Measurements from ENCODE around the gene TACO1.

TACO1 gene

GRCh38 chr17:63649813-63650212, 49.1 kb downstream of the TACO1 start:
- H3K4me3 ChIP-seq (ENCODE audit: insufficient read depth, low read depth, low read length), result no peak overlapping the region
- no peaks in the 10 kb centered on the region for H3K9me3 ChIP-seq (ENCODE audit: control insufficient read depth, low read length)
- no peak overlapping the region for H3K27ac ChIP-seq (ENCODE audit: insufficient read depth, low read depth, low read length, poor library complexity, severe bottlenecking)
- peaks cover 4% of the 10 kb centered on the region for H3K36me3 ChIP-seq (ENCODE audit: control insufficient read depth, insufficient read depth, low read length)
- no peaks in the 10 kb centered on the region for H3K27me3 ChIP-seq (ENCODE audit: control insufficient read depth, insufficient read depth, low read length, poor library complexity, severe bottlenecking)
- WGBS, 2 experiments, result 100% methylated on average over 1 of the region's 1 CpG
- H3K4me1 ChIP-seq (ENCODE audit: control insufficient read depth, insufficient read depth, low read length), result peaks cover 4% of the 10 kb centered on the region

GRCh38 chr17:63652106-63652505, 51.4 kb downstream of the TACO1 start:
- peaks cover 4% of the 10 kb centered on the region for H3K36me3 ChIP-seq (ENCODE audit: control insufficient read depth, insufficient read depth, low read length)
- H3K4me1 ChIP-seq (ENCODE audit: control insufficient read depth, insufficient read depth, low read length), result peaks cover 2% of the 10 kb centered on the region
- H3K27me3 ChIP-seq (ENCODE audit: control insufficient read depth, insufficient read depth, low read length, poor library complexity, severe bottlenecking), result no peaks in the 10 kb centered on the region
- no peak overlapping the region for H3K27ac ChIP-seq (ENCODE audit: insufficient read depth, low read depth, low read length, poor library complexity, severe bottlenecking)
- H3K9me3 ChIP-seq (ENCODE audit: control insufficient read depth, low read length), result no peaks in the 10 kb centered on the region
- no peak overlapping the region for H3K4me3 ChIP-seq (ENCODE audit: insufficient read depth, low read depth, low read length)
- 94 to 99% methylated on average over 3 of the region's 3 CpGs for WGBS, 2 experiments

- WGBS, 2 experiments, result 79 to 84% methylated on average over 2 of the region's 2 CpGs
- Histone ChIP-seq H3K27me3 (ENCODE audit: control insufficient read depth, insufficient read depth, low read length, poor library complexity, severe bottlenecking) (no peaks in the 10 kb centered on the region), H3K9me3 (ENCODE audit: control insufficient read depth, low read length) (no peaks in the 10 kb centered on the region), H3K4me1 (ENCODE audit: control insufficient read depth, insufficient read depth, low read length) (no peaks in the 10 kb centered on the region), H3K36me3 (ENCODE audit: control insufficient read depth, insufficient read depth, low read length) (peaks cover 4% of the 10 kb centered on the region), H3K4me3 (ENCODE audit: insufficient read depth, low read depth, low read length) (no peak overlapping the region), H3K27ac (ENCODE audit: insufficient read depth, low read depth, low read length, poor library complexity, severe bottlenecking) (no peak overlapping the region)
Observed at GRCh38 chr17:63653050-63653449, 52.4 kb downstream of the TACO1 start.

GRCh38 chr17:63657786-63658185, 57.1 kb downstream of the TACO1 start:
- Histone ChIP-seq H3K9me3 (ENCODE audit: control insufficient read depth, low read length) (no peaks in the 10 kb centered on the region), H3K27ac (ENCODE audit: insufficient read depth, low read depth, low read length, poor library complexity, severe bottlenecking) (no peak overlapping the region), H3K4me3 (ENCODE audit: insufficient read depth, low read depth, low read length) (no peak overlapping the region), H3K4me1 (ENCODE audit: control insufficient read depth, insufficient read depth, low read length) (no peaks in the 10 kb centered on the region), H3K27me3 (ENCODE audit: control insufficient read depth, insufficient read depth, low read length, poor library complexity, severe bottlenecking) (no peaks in the 10 kb centered on the region), H3K36me3 (ENCODE audit: control insufficient read depth, insufficient read depth, low read length) (peaks cover 4% of the 10 kb centered on the region)
- 85 to 92% methylated on average over 3 of the region's 3 CpGs for WGBS, 2 experiments

Data from ectodermal cell (in vitro differentiated cells).